ENCODE measurements around the gene PLBD2. TPM values are rescaled to one million over a fixed set of nuclear protein-coding genes. Genes with fewer than 3 reads are reported as not detected.

PLBD2 gene
- total RNA-seq, 4 donors from 2014 or later, result 17.0 to 32.4 (median 24.1) TPM

DNA sequence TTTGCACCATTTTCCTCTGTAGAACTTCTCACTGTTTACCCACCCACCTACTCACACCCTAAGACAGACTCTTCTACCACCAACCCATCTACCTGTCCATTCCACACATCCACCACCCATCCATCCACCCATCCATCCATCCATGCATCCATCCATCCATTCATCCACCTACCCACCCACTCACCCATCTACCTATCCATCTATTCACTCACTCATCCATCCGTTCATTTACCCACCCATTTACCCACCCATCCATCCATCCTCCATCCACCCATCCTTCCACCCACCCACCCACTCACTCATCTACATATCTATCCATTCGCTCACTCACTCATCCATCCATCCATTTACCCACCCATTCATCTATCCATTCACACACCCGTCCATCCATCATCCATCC is 15.1 kb downstream of the PLBD2 start:
- H3K9me3 ChIP-seq, result no peaks in the 10 kb centered on the region
- no peaks in the 10 kb centered on the region for H3K27me3 ChIP-seq
- H3K36me3 ChIP-seq, result peaks cover 0 to 23% (median 0%) of the 10 kb centered on the region in 3 donors
- H3K4me1 ChIP-seq, result no peaks in the 10 kb centered on the region
- H3K27ac ChIP-seq, result no peak overlapping the region
- no peak for DNase-seq
- TF ChIP-seq, protein P1, sequence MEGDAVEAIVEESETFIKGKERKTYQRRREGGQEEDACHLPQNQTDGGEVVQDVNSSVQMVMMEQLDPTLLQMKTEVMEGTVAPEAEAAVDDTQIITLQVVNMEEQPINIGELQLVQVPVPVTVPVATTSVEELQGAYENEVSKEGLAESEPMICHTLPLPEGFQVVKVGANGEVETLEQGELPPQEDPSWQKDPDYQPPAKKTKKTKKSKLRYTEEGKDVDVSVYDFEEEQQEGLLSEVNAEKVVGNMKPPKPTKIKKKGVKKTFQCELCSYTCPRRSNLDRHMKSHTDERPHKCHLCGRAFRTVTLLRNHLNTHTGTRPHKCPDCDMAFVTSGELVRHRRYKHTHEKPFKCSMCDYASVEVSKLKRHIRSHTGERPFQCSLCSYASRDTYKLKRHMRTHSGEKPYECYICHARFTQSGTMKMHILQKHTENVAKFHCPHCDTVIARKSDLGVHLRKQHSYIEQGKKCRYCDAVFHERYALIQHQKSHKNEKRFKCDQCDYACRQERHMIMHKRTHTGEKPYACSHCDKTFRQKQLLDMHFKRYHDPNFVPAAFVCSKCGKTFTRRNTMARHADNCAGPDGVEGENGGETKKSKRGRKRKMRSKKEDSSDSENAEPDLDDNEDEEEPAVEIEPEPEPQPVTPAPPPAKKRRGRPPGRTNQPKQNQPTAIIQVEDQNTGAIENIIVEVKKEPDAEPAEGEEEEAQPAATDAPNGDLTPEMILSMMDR (IDR thresholded peaks at IDR 0.05), result no peak
- TF ChIP-seq POLR2A (IDR thresholded peaks at IDR 0.05), result no peak
- H3K4me3 ChIP-seq, result no peak overlapping the region

DNA sequence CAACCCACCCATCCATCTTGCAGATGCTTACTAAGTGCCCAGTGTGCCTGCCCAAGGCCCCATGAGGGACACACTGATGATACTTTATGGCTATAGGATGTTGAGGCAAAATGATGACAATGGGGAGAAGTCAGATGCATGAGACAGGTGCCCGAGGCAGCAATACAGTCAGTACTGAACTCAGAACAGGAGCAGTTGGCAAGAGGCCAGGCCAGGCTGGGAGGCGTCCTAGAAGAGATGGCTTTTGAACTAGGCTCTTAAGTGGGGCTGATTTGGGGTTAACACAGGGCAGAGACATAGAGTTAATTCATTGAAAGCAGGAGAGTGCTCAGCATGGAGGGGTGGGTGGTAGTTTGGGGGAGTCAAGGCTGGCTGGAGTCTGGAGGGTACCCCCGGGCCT is 15.6 kb downstream of the PLBD2 start:
- no peaks in the 10 kb centered on the region for H3K4me1 ChIP-seq
- no peaks in the 10 kb centered on the region for H3K9me3 ChIP-seq
- H3K27ac ChIP-seq, result no peak overlapping the region
- no peak for DNase-seq
- H3K4me3 ChIP-seq, result no peak overlapping the region
- H3K27me3 ChIP-seq, result no peaks in the 10 kb centered on the region
- no peak for TF ChIP-seq POLR2A (IDR thresholded peaks at IDR 0.05)
- TF ChIP-seq, protein P1 (IDR thresholded peaks at IDR 0.05), result no peak
- H3K36me3 ChIP-seq, result peaks cover 0 to 23% (median 0%) of the 10 kb centered on the region in 3 donors

DNA sequence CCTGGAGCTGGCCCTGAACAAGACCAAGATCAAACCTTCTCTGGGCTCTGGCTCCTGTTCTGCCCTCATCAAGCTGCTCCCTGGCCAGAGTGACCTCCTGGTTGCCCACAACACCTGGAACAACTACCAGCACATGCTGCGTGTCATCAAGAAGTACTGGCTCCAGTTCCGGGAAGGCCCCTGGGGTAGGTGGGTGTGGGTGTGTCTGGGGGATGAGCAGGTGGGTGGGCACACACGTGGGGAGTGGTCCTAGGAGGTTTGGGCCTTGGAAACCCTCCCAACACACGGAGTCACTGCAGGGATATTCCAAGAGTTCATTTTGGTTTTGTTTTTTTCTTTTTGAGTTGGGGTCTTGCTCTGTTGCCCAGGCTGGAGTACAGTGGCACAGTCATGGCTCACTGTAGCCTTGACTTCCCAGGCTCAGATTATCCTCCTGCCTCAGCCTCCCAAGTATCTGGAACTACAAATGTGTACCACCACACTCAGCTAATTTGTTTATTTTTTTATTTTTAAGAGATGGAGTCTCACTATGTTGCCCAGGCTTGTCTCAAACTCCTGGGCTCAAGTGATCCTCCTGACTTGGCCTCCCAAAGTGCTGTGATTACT is 16.5 kb downstream of the PLBD2 start:
- no peak for TF ChIP-seq POLR2A (IDR thresholded peaks at IDR 0.05)
- TF ChIP-seq, protein P1 (IDR thresholded peaks at IDR 0.05), result no peak
- no peak for DNase-seq
- H3K4me3 ChIP-seq, result no peak overlapping the region
- H3K27me3 ChIP-seq, result no peaks in the 10 kb centered on the region
- H3K27ac ChIP-seq, result no peak overlapping the region
- H3K4me1 ChIP-seq, result no peaks in the 10 kb centered on the region
- no peaks in the 10 kb centered on the region for H3K9me3 ChIP-seq
- H3K36me3 ChIP-seq, result peaks cover 0 to 23% (median 0%) of the 10 kb centered on the region in 3 donors

- H3K9me3 ChIP-seq, result no peaks in the 10 kb centered on the region
- H3K27ac ChIP-seq, result no peak overlapping the region
- no peak for TF ChIP-seq POLR2A (IDR thresholded peaks at IDR 0.05)
- H3K4me1 ChIP-seq, result no peaks in the 10 kb centered on the region
- no peak overlapping the region for H3K4me3 ChIP-seq
- H3K36me3 ChIP-seq, result peaks cover 0 to 38% (median 0%) of the 10 kb centered on the region in 3 donors
- DNase-seq, result no peak
- H3K27me3 ChIP-seq, result no peaks in the 10 kb centered on the region
Measured at GRCh38 chr12:113378291-113378690, 19.9 kb downstream of the PLBD2 start.

DNA sequence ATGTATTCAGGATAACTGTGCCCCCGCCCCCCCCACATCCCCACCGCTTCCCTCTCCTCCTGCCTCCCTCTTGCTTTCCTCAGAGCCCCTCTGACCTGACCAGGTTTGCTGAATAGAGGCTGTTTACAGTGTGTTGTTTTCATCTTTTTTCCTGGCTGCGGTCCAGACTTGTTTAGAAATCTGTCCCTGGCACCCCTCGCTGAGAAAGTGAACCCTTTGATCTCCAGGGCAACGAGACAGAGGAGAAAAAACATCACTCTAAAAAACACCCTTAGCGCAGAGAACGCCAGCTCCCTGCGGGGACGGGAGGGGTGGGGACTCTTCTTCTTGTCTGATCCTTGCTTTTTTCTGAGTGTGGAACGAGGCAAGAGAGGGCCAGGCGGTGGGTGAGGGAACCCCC is 22.8 kb downstream of the PLBD2 start:
- no peaks in the 10 kb centered on the region for H3K27me3 ChIP-seq
- no peak for DNase-seq
- H3K4me3 ChIP-seq, result no peak overlapping the region
- H3K9me3 ChIP-seq, result no peaks in the 10 kb centered on the region
- H3K4me1 ChIP-seq, result no peaks in the 10 kb centered on the region
- TF ChIP-seq, protein P1 (IDR thresholded peaks at IDR 0.05), result no peak
- TF ChIP-seq POLR2A (IDR thresholded peaks at IDR 0.05), result no peak
- H3K36me3 ChIP-seq, result peaks cover 0 to 40% (median 0%) of the 10 kb centered on the region in 3 donors
- no peak overlapping the region for H3K27ac ChIP-seq

DNA sequence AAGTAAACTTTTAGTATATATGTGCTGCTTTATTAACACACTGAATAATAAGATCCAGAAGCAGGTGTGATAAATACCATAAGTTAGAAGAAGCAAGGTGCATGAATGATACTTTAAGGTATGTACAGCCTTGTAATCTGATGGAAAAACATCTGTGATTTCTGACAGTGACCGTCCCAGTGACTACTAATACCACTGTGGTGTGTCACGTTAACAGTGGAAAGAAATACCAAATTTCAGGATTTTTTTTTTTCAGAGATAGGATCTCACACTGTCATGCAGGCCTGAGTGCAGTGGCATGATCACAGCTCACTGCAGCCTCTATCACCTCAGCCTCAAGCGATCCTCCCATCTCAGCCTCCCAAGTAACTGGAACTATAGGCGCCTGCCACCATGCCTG is 23.8 kb downstream of the PLBD2 start:
- Histone ChIP-seq H3K27me3 (no peaks in the 10 kb centered on the region), H3K36me3 (peaks cover 0 to 41% (median 0%) of the 10 kb centered on the region in 3 donors), H3K9me3 (no peaks in the 10 kb centered on the region), H3K4me1 (no peaks in the 10 kb centered on the region), H3K27ac (no peak overlapping the region), H3K4me3 (no peak overlapping the region)
- TF ChIP-seq POLR2A (IDR thresholded peaks at IDR 0.05), result no peak
- TF ChIP-seq, protein P1 (IDR thresholded peaks at IDR 0.05), result no peak
- no peak for DNase-seq
